OCI-LY3 (cell line): Measurements from ENCODE around the gene GNA12.

Experiments used
- CTCF ChIP-seq: fragments of 200-600, 300-600 bp; sonication (generic); IDR thresholded peaks from 2 replicates; pipeline ENCODE4 v1.5.1; 2014; ENCODE audit warnings: antibody characterized with exemption, low read length, low read depth
- EZH2phosphoT487 ChIP-seq: fragments of 200-600 bp; shearing (Covaris generic); IDR thresholded peaks from 2 replicates; pipeline ENCODE4 v1.6.1; 2018; ENCODE audit warnings: antibody characterized with exemption, mixed run types, low read depth

GRCh38 chr7:2734084-2734686 is 109.9 kb downstream of the GNA12 start:
- TF ChIP-seq CTCF (no peak), EZH2phosphoT487 (no peak)
